AG09309 (cell line): ENCODE data around the gene RTRAF.

Experiments used
- DNase-seq: peaks from one replicate; pipeline ENCODE4 v3.0.0-alpha.2; 2010; ENCODE audit warnings: low read depth
- H3K4me3 ChIP-seq: 2 replicates; pipeline ENCODE4 v1.5.1; 2011; ENCODE audit warnings: mild to moderate bottlenecking, low read depth, low read length, moderate library complexity; ENCODE audit not compliant: control insufficient read depth
- TF ChIP-seq, protein P1 (sequence below): IDR thresholded peaks from 2 replicates; pipeline ENCODE4 v1.5.1; 2011; ENCODE audit warnings: mild to moderate bottlenecking, low read depth, low read length, inconsistent platforms; ENCODE audit not compliant: insufficient read depth, control insufficient read depth; ENCODE audit errors: missing control alignments

The RTRAF gene

DNA sequence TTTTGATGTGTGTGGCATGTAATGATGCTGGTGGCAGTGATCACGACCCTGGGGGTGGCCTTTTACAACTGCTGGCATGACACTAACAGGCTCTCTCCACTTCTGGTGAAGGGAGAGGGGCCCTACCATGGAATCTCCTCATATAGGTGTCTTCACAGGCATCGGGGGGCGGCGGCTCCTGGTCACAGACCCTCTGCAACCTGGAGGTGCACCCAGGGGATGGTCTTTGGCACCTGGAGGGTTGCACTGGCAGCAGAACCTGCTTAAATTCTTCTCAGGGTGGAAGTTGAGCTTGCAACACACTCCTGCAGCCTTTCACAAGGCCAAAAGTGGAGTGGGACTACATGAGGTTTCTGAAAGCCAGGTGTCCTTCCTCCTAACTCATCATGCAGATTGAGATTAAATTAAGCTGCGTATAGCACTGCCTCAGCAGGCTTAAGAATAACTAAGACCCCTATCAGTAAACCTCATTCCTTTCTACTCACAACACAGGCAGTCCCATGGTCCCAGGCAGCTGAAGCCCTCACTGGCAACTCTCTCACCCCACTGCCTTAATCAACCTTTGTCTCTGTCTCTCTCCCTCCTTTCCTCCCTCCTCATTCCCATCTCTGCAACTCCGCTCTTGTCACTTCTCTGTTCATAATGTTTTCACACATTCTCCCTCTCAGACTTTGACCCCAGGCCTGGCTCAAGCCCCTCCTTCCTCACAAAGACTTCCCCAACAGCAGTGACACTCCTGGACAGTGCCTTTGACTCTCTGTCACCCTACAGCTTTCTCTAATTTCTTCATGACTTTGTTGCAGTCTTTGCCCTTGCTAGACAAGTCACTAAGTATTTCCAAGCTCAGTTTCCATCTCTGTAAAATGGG lies 60.6 kb downstream of the RTRAF start:
- H3K4me3 ChIP-seq = no peak overlapping the region
- no peak for DNase-seq
- TF ChIP-seq, protein P1, sequence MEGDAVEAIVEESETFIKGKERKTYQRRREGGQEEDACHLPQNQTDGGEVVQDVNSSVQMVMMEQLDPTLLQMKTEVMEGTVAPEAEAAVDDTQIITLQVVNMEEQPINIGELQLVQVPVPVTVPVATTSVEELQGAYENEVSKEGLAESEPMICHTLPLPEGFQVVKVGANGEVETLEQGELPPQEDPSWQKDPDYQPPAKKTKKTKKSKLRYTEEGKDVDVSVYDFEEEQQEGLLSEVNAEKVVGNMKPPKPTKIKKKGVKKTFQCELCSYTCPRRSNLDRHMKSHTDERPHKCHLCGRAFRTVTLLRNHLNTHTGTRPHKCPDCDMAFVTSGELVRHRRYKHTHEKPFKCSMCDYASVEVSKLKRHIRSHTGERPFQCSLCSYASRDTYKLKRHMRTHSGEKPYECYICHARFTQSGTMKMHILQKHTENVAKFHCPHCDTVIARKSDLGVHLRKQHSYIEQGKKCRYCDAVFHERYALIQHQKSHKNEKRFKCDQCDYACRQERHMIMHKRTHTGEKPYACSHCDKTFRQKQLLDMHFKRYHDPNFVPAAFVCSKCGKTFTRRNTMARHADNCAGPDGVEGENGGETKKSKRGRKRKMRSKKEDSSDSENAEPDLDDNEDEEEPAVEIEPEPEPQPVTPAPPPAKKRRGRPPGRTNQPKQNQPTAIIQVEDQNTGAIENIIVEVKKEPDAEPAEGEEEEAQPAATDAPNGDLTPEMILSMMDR = no peak

DNA sequence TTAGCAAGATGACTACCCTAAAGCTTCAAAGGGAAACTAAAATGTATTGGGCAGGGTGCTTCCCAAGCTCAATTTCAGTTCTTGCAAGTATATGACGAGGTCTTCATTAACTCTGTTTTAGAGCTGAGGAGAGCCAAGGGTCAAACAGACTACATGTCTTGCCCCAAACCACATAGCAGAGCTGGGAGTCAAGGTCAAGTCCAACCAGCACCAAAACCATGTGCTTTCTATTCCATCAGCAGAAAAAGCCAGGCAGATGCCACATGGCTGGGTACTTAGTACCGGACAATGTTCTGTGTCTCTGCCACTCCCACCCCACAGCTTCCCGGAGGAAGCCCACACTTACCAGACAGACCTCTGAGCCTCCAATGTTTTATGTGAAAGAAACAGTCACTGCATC lies 61.9 kb downstream of the RTRAF start:
- H3K4me3 ChIP-seq = no peak overlapping the region; the same call in 1 of the 2 replicates
- TF ChIP-seq, protein P1 = no peak
- DNase-seq = no peak

DNA sequence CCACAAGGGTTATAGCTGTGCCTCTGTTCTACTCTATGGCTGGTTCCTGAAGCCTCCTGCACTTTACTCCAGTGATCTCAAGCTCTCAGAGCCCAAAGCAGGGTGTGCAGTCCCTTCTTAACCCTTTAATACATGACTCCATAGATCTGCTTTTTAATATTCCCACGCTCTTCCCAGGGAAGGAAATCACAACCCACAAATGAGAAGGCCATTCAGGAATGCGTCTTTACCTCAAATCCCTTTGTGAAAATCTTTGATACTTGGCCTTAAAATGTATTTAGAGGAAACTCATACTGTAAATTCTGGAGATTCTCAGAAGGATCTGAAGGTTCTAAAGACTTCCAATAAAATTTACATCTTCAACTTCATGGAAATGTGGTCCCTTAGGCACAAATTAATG lies 62.5 kb downstream of the RTRAF start:
- H3K4me3 ChIP-seq = no peak overlapping the region
- TF ChIP-seq, protein P1 = no peak
- DNase-seq = no peak

DNA sequence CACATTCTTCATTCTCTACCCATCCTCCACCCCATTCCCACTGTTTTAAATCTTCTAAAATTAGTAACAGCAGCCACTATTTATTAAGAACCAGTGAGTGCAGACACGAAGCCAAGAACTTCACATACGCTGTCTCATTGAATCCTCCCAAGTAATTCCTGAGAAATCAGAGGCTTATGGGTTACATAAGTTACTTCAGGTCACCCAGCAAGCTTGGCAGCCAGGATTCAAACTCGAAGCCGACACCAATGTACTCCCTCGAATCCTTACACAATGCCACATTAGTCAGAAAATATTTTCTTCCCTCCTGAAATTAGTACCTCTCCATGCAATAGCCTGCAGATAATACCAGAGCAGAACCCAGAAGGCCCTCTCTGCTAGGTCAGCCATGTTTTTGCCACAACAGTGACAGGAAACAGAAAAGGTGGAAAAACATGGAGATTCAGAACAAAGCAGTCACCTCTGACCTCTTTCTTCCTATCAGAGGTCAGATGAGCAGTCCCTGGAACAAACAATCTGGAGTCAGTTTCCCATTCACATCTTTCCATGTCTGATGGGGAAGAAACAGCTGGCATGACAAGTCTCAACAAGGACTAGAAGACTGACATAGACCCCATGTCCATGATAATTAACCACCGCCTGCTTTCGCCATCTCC lies 63.1 kb downstream of the RTRAF start:
- TF ChIP-seq, protein P1 = no peak

DNA sequence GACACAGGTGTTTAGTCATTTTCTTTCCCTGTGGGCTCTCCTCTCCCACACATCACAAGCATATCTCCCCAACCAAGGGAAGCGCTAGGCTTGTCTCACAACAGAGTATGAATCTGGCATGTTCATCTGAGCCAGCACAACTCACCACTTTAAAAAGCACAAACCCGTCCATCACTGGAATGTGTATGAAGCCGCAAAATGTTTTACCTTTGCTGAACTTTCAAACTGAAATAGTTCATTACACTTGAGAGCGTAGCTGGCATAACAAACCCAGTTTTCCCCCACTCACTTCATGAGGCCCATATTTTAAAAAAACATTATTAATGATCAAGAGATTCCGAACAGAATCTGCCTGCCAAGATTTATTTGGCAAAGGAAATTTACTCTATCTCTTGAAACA lies 63.7 kb downstream of the RTRAF start:
- DNase-seq = no peak
- no peak overlapping the region for H3K4me3 ChIP-seq
- TF ChIP-seq, protein P1 = no peak

More for the DNA sequence above, 63.1 kb downstream of the RTRAF start:
- H3K4me3 ChIP-seq = no peak overlapping the region
- peak; percentile 89 for DNase-seq

DNA sequence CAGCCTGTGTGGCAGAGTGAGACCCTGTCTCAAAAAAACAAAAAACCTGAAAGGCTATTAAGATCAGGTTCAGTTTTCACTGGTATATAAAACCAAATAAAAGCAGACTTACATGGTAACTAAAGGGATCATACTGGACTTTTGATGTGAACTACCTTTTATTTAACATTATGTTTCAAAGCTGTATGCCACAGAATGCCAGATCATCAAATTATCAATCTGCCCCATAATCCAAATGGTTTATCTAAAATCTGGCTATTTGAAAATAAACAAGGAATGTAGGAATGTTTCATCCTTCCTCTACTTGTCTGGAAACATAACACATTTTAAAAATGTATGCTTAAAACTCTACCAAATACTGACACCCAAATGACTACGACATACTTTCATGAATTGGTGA lies 65.3 kb downstream of the RTRAF start:
- H3K4me3 ChIP-seq = no peak overlapping the region
- TF ChIP-seq, protein P1 = no peak
- DNase-seq = no peak
